Adipose tissue (tissue), 3 donors: ENCODE data around the gene LBX2. TPM values are rescaled to one million over a fixed set of nuclear protein-coding genes. Genes with fewer than 3 reads are reported as not detected.

Experiments used
- H3K27ac ChIP-seq: one replicate; pipeline ENCODE4 v1.5.1; 2013; ENCODE audit warnings: low read depth, low read length
- whole genome bisulfite sequencing, 3 donors: extraction: QIAGEN DNeasy Blood & Tissue Kit; methylation state at CpG; one replicate each; pipeline ENCODE4 v1.1.7; 2013; 5-methylcytosine and 5-hydroxymethylcytosine counted together
- polyA plus RNA-seq, 3 donors: library from polyadenylated mRNA; stranded (reverse); fragments of 200-250 nt; gene quantifications; one replicate each; pipeline ENCODE4 v1.2.3, GENCODE V29; 2013
- donor health status: healthy with polysubstance abuse.
- donor health status: Bipolar disorder and iron deficiency.
- donor health status: healthy.

LBX2 gene
- polyA plus RNA-seq, 3 donors: 1.3 to 3.3 (median 1.4) TPM

GRCh38 chr2:74528600-74529356 is 29.4 kb upstream of the LBX2 start:
- 14 to 20% (median 17%) methylated on average over 29 of the region's 29 CpGs for WGBS, 3 donors
- H3K27ac ChIP-seq: peak overlapping the region; percentile 70

- no peak overlapping the region for H3K27ac ChIP-seq
- 90 to 95% (median 91%) methylated on average over 9 of the region's 9 CpGs for WGBS, 3 donors
Observed at GRCh38 chr2:74527741-74528140, 28.3 kb upstream of the LBX2 start.

DNA sequence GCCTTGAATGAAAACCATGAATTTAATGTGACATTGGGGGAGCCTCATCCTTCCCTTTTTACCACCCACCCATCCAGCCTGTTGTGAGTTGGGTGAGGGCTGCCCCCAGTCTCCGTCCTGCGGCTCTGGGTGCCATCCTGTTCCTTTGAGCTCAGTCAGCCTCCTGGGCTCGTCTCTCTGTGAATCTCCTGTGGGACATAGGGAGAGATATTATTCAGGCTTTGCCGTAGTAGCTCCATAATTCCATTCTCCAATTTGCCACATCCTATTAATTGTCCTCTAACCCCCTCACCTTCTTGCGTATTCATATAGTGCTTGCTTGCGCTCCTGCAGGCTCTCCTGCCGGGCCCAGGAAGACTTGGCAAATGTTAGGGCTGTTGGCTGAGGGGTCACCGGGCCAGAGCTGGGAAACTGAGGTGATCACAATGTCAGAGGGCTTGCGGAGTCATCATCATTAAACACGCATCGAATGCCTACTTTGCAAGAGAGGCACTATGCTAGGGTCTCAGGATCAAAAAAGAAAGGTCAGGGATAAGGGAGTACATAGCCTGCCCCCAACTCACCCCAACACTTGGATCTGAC is 27.3 kb upstream of the LBX2 start:
- no peak overlapping the region for H3K27ac ChIP-seq
- 96 to 97% (median 97%) methylated on average over 11 of the region's 11 CpGs for WGBS, 3 donors

- 81 to 87% (median 83%) methylated on average over 11 of the region's 11 CpGs for WGBS, 3 donors
Observed at GRCh38 chr2:74525717-74526648, 26.6 kb upstream of the LBX2 start, which contains the start of gene DQX1. TSS of gene DQX1 (minus strand) at chr2:74526231. CDS start at chr2:74525729, 502 bp downstream.

GRCh38 chr2:74524955-74525716 is 25.7 kb upstream of the LBX2 start:
- 90 to 91% (median 91%) methylated on average over 10 of the region's 10 CpGs for WGBS, 3 donors

More at GRCh38 chr2:74525717-74526648, 26.6 kb upstream of the LBX2 start, which contains the start of gene DQX1:
- no peak within 1 kb of the TSS for H3K27ac ChIP-seq

GRCh38 chr2:74524005-74524404 is 24.6 kb upstream of the LBX2 start:
- 81 to 89% (median 88%) methylated on average over 9 of the region's 9 CpGs for WGBS, 3 donors
- H3K27ac ChIP-seq: no peak overlapping the region

More at GRCh38 chr2:74524955-74525716, 25.7 kb upstream of the LBX2 start:
- H3K27ac ChIP-seq: no peak overlapping the region

GRCh38 chr2:74522516-74522915 is 23.1 kb upstream of the LBX2 start:
- no peak overlapping the region for H3K27ac ChIP-seq
- 67 to 85% (median 78%) methylated on average over 3 of the region's 3 CpGs for WGBS, 3 donors

DNA sequence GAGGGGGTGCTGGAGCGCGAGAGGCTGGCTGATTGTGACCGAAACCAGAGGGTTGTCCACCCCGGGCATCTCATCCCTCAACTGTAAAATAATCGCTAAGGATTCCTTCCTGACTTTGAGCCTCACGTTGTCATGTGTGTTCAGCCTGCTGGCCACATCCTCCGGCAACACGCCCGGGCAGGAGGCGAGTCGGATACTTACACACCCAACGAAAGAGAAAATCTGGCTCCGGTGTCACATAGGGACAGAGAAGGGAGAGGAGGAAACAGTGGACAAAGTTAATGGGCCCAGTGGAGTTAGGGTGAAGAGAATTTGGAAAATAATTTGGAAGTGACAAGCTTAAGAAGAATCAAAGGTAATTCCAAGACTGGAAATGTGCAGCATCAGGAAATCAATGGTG is 17.2 kb upstream of the LBX2 start:
- H3K27ac ChIP-seq: no peak overlapping the region
- 62 to 64% (median 63%) methylated on average over 13 of the region's 13 CpGs for WGBS, 3 donors

DNA sequence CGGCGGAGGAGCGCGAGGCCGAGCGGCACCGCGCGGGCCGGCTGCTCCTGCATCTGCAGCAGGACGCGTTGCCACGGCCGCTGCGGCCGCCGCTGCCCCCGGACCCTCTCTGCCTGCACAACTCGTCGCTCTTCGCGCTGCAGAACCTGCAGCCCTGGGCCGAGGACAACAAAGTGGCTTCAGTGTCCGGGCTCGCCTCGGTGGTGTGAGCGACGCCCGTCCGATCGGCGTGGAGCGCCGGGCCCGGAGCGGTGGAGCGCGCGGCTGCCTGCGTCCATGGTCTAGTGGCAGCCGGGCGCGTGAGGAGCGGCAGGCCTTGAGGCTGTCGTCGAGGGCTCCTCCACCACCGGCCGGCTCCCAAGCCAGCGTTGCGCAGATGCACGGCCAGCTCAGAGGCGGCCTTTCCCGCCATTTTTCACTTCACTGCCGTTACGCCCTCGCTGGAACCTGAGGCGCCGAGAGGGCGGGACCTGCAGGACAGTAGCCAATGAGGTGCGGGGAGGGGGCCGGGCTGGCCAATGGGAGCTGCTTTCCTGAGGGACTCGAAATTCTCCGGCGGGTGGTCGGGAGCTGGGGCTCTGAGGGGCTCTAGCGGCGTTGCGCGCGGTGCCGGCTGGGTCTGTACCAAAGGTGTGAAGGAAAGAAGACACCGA is 16.7 kb upstream of the LBX2 start:
- H3K27ac ChIP-seq: no peak overlapping the region
- 2 to 4% (median 3%) methylated on average over 71 to 72 of the region's 72 CpGs for WGBS, 3 donors

DNA sequence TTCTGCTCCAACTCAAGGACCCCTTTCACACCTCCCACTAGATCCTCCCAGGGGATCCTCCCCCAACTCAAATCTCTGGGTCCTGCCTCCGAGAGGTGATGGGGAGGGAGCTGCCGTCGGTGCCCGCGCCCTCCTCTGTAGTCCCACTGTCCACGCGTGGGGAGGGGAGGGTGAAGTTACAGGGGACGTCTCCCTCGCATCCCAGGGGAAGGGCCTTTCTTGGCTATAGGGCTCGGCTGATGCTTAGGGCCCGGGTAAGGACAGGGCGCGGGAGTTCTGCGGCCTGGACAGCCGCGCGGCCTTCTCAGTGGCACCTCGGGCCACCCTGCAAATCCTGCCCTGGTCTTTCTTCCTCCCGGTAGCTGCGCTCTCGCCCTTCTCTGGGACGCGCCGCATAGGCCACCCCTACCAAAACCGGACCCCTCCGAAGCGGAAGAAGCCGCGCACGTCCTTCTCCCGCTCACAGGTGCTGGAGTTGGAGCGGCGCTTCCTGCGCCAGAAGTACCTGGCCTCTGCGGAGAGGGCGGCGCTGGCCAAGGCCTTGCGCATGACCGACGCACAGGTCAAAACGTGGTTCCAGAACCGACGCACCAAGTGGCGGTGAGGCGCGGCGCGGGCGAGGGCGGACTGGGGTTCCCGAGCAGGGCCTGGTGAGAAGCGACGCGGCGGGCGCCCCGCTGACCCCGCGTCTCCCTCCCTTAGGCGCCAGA is 16.0 kb upstream of the LBX2 start:
- 5 to 8% (median 5%) methylated on average over 54 to 60 of the region's 60 CpGs for WGBS, 3 donors
- no peak overlapping the region for H3K27ac ChIP-seq

DNA sequence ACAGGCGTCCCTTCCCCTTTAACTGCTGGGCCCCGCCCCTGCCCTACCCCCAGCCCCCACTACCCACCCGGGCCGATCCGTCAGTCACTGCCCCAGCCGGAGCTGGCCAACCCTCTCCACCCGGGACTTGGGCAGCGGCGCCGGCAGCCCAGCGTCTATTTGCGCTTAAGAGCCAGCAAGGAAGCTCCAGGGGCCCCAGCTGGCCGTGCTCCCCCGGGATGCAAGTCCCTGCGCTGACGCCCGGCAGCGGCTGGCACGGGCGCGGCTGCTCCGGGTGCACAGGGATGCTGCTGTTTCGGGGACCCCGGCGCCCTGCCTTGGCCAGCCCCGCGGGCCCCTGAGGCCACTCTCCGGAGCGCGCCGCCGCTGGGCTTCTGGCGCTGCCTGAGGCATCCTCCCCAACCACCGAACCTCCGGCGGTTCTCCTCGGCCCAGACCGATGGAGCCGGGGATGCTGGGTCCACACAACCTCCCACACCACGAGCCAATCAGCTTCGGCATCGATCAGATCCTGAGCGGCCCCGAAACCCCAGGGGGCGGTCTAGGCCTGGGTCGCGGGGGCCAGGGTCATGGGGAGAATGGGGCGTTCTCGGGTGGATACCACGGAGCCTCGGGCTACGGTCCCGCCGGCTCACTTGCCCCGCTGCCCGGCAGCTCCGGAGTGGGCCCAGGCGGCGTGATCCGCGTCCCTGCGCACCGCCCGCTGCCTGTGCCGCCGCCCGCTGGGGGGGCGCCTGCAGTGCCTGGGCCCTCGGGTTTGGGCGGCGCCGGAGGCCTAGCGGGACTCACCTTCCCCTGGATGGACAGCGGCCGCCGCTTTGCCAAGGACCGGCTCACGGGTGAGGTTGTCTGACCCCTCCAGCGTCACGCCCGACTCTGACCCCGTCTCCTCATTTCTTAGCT is 15.2 kb upstream of the LBX2 start, which contains the start of gene TLX2:
TLX2 (plus strand) TSS at position 83 of the 903 bp plus-strand sequence; CDS start at position 440, 357 bp downstream.
- WGBS, 3 donors: 4% methylated on average over 77 to 82 of the region's 82 CpGs
- no peak within 1 kb of the TSS for H3K27ac ChIP-seq

DNA sequence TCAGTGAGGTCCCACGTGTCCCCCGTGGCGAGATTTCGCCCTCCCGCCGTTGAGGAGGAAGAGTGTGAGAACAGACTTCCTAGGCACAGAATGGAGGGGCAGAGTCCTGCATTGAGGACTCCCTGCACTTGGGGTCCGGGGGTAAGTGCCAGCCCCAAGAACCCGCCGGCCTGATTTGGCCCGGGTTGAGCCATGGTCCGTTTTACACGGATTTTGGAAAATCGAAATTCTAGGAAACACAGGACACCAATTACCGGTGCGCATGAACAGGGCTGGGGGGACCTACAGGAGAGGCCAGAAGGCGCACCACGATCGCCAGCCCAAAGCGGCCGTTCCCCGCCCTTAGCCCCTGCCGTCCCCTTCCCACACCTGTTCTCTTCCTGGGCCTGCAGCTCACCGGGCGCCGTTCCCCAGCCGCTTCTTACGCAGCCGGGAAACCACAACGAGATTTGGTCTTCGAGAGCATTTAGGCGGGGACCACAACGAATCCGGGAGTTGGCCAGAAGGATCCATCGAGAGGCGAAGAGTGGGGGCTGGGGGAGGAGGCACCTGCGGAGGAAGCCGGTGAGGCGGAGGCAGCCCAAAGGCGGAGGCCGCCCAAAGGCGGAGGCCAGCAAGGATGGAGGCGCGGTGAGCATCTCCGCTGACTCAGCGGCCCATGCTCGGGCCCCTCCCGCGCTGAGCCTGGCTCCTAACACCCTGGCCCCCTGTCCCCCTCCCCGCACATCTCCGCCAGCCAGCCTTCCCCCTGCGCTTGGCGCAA is 14.4 kb upstream of the LBX2 start:
- 6 to 7% (median 6%) methylated on average over 40 to 52 of the region's 52 CpGs for WGBS, 3 donors
- no peak overlapping the region for H3K27ac ChIP-seq

GRCh38 chr2:74512744-74513604 is 13.6 kb upstream of the LBX2 start:
- WGBS, 3 donors: 8 to 10% (median 10%) methylated on average over 36 of the region's 36 CpGs
- no peak overlapping the region for H3K27ac ChIP-seq

GRCh38 chr2:74511104-74511989 is 11.9 kb upstream of the LBX2 start:
- 33 to 44% (median 37%) methylated on average over 11 of the region's 11 CpGs for WGBS, 3 donors
- H3K27ac ChIP-seq: no peak overlapping the region
